ENCODE data around the gene HIPK2. TPM values are rescaled to one million over a fixed set of nuclear protein-coding genes. Genes with fewer than 3 reads are reported as not detected.

HIPK2 gene
- total RNA-seq, 1 donor = 12.7 TPM

GRCh38 chr7:139675127-139676125 lies 102.4 kb downstream of the HIPK2 start:
- no peak for TF ChIP-seq CTCF (IDR thresholded peaks at IDR 0.05; ENCODE audit: extremely low read depth, low read depth, low read length)
- Histone ChIP-seq H3K4me3 (ENCODE audit: insufficient read depth, low read length) (no peak overlapping the region), H3K79me2 (ENCODE audit: insufficient read depth, low read length) (peaks cover 54% of the 10 kb centered on the region), H2AFZ (ENCODE audit: low read length) (no peak overlapping the region), H3K4me1 (ENCODE audit: insufficient read depth, low read length) (peaks cover 33% of the 10 kb centered on the region), H3K4me2 (ENCODE audit: insufficient read depth, low read length) (no peak overlapping the region), H3K27ac (ENCODE audit: low read depth, low read length) (peak overlapping the region; percentile 57), H3K9me3 (ENCODE audit: low read depth, low read length) (no peaks in the 10 kb centered on the region), H4K20me1 (ENCODE audit: insufficient read depth, low read length) (no peaks in the 10 kb centered on the region), H3K27me3 (ENCODE audit: insufficient read depth, low read length) (no peaks in the 10 kb centered on the region), H3K36me3 (ENCODE audit: insufficient read depth, low read length) (no peaks in the 10 kb centered on the region)
- DNase-seq (ENCODE audit: insufficient read length, low spot score, missing footprints) = peak; percentile 43

- Histone ChIP-seq H3K27me3 (ENCODE audit: insufficient read depth, low read length) (no peaks in the 10 kb centered on the region), H3K4me1 (ENCODE audit: insufficient read depth, low read length) (peaks cover 26% of the 10 kb centered on the region), H3K4me3 (ENCODE audit: insufficient read depth, low read length) (no peak overlapping the region), H3K9me3 (ENCODE audit: low read depth, low read length) (no peaks in the 10 kb centered on the region), H4K20me1 (ENCODE audit: insufficient read depth, low read length) (no peaks in the 10 kb centered on the region), H3K79me2 (ENCODE audit: insufficient read depth, low read length) (peaks cover 57% of the 10 kb centered on the region), H3K27ac (ENCODE audit: low read depth, low read length) (no peak overlapping the region), H2AFZ (ENCODE audit: low read length) (no peak overlapping the region), H3K36me3 (ENCODE audit: insufficient read depth, low read length) (no peaks in the 10 kb centered on the region), H3K4me2 (ENCODE audit: insufficient read depth, low read length) (no peak overlapping the region)
- DNase-seq (ENCODE audit: insufficient read length, low spot score, missing footprints) = peak; percentile 44
- TF ChIP-seq CTCF (IDR thresholded peaks at IDR 0.05; ENCODE audit: extremely low read depth, low read depth, low read length) = no peak
These were observed 103.1 kb downstream of the HIPK2 start for GRCh38 chr7:139674752-139675126.

- no peak overlapping the region for H2AFZ ChIP-seq (ENCODE audit: low read length)
- TF ChIP-seq CTCF (IDR thresholded peaks at IDR 0.05; ENCODE audit: extremely low read depth, low read depth, low read length) = no peak
- H3K4me1 ChIP-seq (ENCODE audit: insufficient read depth, low read length) = peaks cover 22% of the 10 kb centered on the region
- H3K27ac ChIP-seq (ENCODE audit: low read depth, low read length) = no peak overlapping the region
- H3K9me3 ChIP-seq (ENCODE audit: low read depth, low read length) = no peaks in the 10 kb centered on the region
- no peaks in the 10 kb centered on the region for H3K36me3 ChIP-seq (ENCODE audit: insufficient read depth, low read length)
- no peaks in the 10 kb centered on the region for H4K20me1 ChIP-seq (ENCODE audit: insufficient read depth, low read length)
- no peak overlapping the region for H3K4me3 ChIP-seq (ENCODE audit: insufficient read depth, low read length)
- no peak overlapping the region for H3K4me2 ChIP-seq (ENCODE audit: insufficient read depth, low read length)
- DNase-seq (ENCODE audit: insufficient read length, low spot score, missing footprints) = no peak
- no peaks in the 10 kb centered on the region for H3K27me3 ChIP-seq (ENCODE audit: insufficient read depth, low read length)
- H3K79me2 ChIP-seq (ENCODE audit: insufficient read depth, low read length) = peaks cover 57% of the 10 kb centered on the region
These were observed 103.5 kb downstream of the HIPK2 start for GRCh38 chr7:139674341-139674740.

GRCh38 chr7:139673762-139674161 lies 104.0 kb downstream of the HIPK2 start:
- no peak overlapping the region for H2AFZ ChIP-seq (ENCODE audit: low read length)
- TF ChIP-seq CTCF (IDR thresholded peaks at IDR 0.05; ENCODE audit: extremely low read depth, low read depth, low read length) = no peak

More at GRCh38 chr7:139673762-139674161, 104.0 kb downstream of the HIPK2 start:
- Histone ChIP-seq H3K27me3 (ENCODE audit: insufficient read depth, low read length) (no peaks in the 10 kb centered on the region), H3K27ac (ENCODE audit: low read depth, low read length) (no peak overlapping the region), H3K4me1 (ENCODE audit: insufficient read depth, low read length) (peaks cover 20% of the 10 kb centered on the region), H3K4me3 (ENCODE audit: insufficient read depth, low read length) (no peak overlapping the region), H3K4me2 (ENCODE audit: insufficient read depth, low read length) (no peak overlapping the region), H4K20me1 (ENCODE audit: insufficient read depth, low read length) (no peaks in the 10 kb centered on the region), H3K79me2 (ENCODE audit: insufficient read depth, low read length) (peaks cover 58% of the 10 kb centered on the region), H3K36me3 (ENCODE audit: insufficient read depth, low read length) (no peaks in the 10 kb centered on the region), H3K9me3 (ENCODE audit: low read depth, low read length) (no peaks in the 10 kb centered on the region)
- DNase-seq (ENCODE audit: insufficient read length, low spot score, missing footprints) = no peak
